ENCODE results near the gene CDNF.
A peak's percentile ranks its signal among the peaks of the same experiment; 100 is the strongest.
"Not testable (repeated sequence)": the region's sequence is repeated elsewhere in the genome, so short reads cannot be mapped to it uniquely, and the experiment has no call there.

Gene CDNF

GRCh38 chr10:14838582-14839304 lies 906 bp upstream of the CDNF start:
- DNase-seq, result peak in 2 of 4 experiments; percentile 16 to 28

GRCh38 chr10:14837003-14837756 lies 657 bp downstream of the CDNF start:
- no peak for DNase-seq

GRCh38 chr10:14836208-14836607 lies 1.6 kb downstream of the CDNF start:
- DNase-seq, result no peak

GRCh38 chr10:14833106-14833505 lies 4.7 kb downstream of the CDNF start:
- no peak for DNase-seq

GRCh38 chr10:14826076-14826829 lies 11.6 kb downstream of the CDNF start:
- DNase-seq, result no peak

GRCh38 chr10:14823966-14824365 lies 13.9 kb downstream of the CDNF start:
- DNase-seq, result no peak

GRCh38 chr10:14822879-14823755 lies 14.7 kb downstream of the CDNF start:
- peak in 2 of 4 experiments; percentile 9 to 17 for DNase-seq

- no peak for DNase-seq
These were observed 16.0 kb downstream of the CDNF start for GRCh38 chr10:14821635-14822375.

- DNase-seq, result no peak
These were observed 17.1 kb downstream of the CDNF start for GRCh38 chr10:14820775-14821154.

- DNase-seq, result no peak
These were observed 17.6 kb downstream of the CDNF start for GRCh38 chr10:14820010-14820774.

- DNase-seq, result not testable (repeated sequence)
These were observed 21.1 kb downstream of the CDNF start for GRCh38 chr10:14816717-14817116.

- DNase-seq, result no peak
These were observed 22.2 kb downstream of the CDNF start for GRCh38 chr10:14815681-14816080.

GRCh38 chr10:14812271-14812670 lies 25.6 kb downstream of the CDNF start:
- DNase-seq, result no peak

GRCh38 chr10:14810969-14811953 lies 26.6 kb downstream of the CDNF start:
- no peak for DNase-seq

GRCh38 chr10:14806318-14806717 lies 31.5 kb downstream of the CDNF start:
- no peak for DNase-seq

- DNase-seq, result no peak
These were observed 34.0 kb downstream of the CDNF start for GRCh38 chr10:14803827-14804226.

GRCh38 chr10:14801723-14802122 lies 36.1 kb downstream of the CDNF start:
- DNase-seq, result no peak

- DNase-seq, result no peak
These were observed 37.4 kb downstream of the CDNF start for GRCh38 chr10:14800397-14800796.

- no peak for DNase-seq
These were observed 39.2 kb downstream of the CDNF start for GRCh38 chr10:14798636-14799035.

GRCh38 chr10:14787938-14788337 lies 49.9 kb downstream of the CDNF start:
- DNase-seq, result no peak
